ENCODE data around the gene SERTM2.

SERTM2 gene

GRCh38 chrX:111561851-111562250, 50.4 kb downstream of the SERTM2 start:
- H3K4me1 ChIP-seq (ENCODE audit: control insufficient read depth, insufficient read depth, low read length): no peaks in the 10 kb centered on the region
- no peak overlapping the region for H3K9ac ChIP-seq (ENCODE audit: low read depth, low read length)
- H3K9me3 ChIP-seq (replicated peaks; ENCODE audit: low read length): no peaks in the 10 kb centered on the region
- peaks cover 10% of the 10 kb centered on the region for H3K27me3 ChIP-seq (ENCODE audit: control insufficient read depth, insufficient read depth, low read length)
- H3K4me3 ChIP-seq (ENCODE audit: low read length): no peak overlapping the region
- no peak overlapping the region for H3K4me2 ChIP-seq (ENCODE audit: low read length)
- H3K36me3 ChIP-seq (ENCODE audit: insufficient read depth, low read length): no peaks in the 10 kb centered on the region

- Histone ChIP-seq H3K4me3 (ENCODE audit: low read length) (no peak overlapping the region), H3K9me3 (replicated peaks; ENCODE audit: low read length) (no peaks in the 10 kb centered on the region), H3K27me3 (ENCODE audit: control insufficient read depth, insufficient read depth, low read length) (peaks cover 14% of the 10 kb centered on the region), H3K9ac (ENCODE audit: low read depth, low read length) (no peak overlapping the region), H3K4me2 (ENCODE audit: low read length) (no peak overlapping the region), H3K4me1 (ENCODE audit: control insufficient read depth, insufficient read depth, low read length) (no peaks in the 10 kb centered on the region), H3K36me3 (ENCODE audit: insufficient read depth, low read length) (no peaks in the 10 kb centered on the region)
Measured at GRCh38 chrX:111567542-111568255, 56.3 kb downstream of the SERTM2 start.

GRCh38 chrX:111568354-111568753, 56.9 kb downstream of the SERTM2 start:
- H3K4me2 ChIP-seq (ENCODE audit: low read length): no peak overlapping the region
- no peaks in the 10 kb centered on the region for H3K4me1 ChIP-seq (ENCODE audit: control insufficient read depth, insufficient read depth, low read length)

GRCh38 chrX:111568817-111569216, 57.4 kb downstream of the SERTM2 start:
- Histone ChIP-seq H3K4me3 (ENCODE audit: low read length) (no peak overlapping the region), H3K36me3 (ENCODE audit: insufficient read depth, low read length) (no peaks in the 10 kb centered on the region), H3K27me3 (ENCODE audit: control insufficient read depth, insufficient read depth, low read length) (peaks cover 14% of the 10 kb centered on the region), H3K9me3 (replicated peaks; ENCODE audit: low read length) (no peaks in the 10 kb centered on the region), H3K9ac (ENCODE audit: low read depth, low read length) (no peak overlapping the region), H3K4me1 (ENCODE audit: control insufficient read depth, insufficient read depth, low read length) (no peaks in the 10 kb centered on the region), H3K4me2 (ENCODE audit: low read length) (no peak overlapping the region)

More at GRCh38 chrX:111568354-111568753, 56.9 kb downstream of the SERTM2 start:
- Histone ChIP-seq H3K4me3 (ENCODE audit: low read length) (no peak overlapping the region), H3K9me3 (replicated peaks; ENCODE audit: low read length) (no peaks in the 10 kb centered on the region), H3K9ac (ENCODE audit: low read depth, low read length) (no peak overlapping the region), H3K36me3 (ENCODE audit: insufficient read depth, low read length) (no peaks in the 10 kb centered on the region), H3K27me3 (ENCODE audit: control insufficient read depth, insufficient read depth, low read length) (peaks cover 14% of the 10 kb centered on the region)
